Adrenal gland (tissue), 12 donors: ENCODE measurements around the gene NR4A1. TPM values are rescaled to one million over a fixed set of nuclear protein-coding genes. Genes with fewer than 3 reads are reported as not detected.
A peak's percentile ranks its signal among the peaks of the same experiment; 100 is the strongest.

Experiments used
- DNase-seq, 7 donors: peaks; one replicate each; pipeline ENCODE4 v3.0.0-alpha.2; 2019 to 2020
- H3K27ac ChIP-seq, 5 donors: fragments of 200-600 bp; sonication (generic) in 4 of 5; 1 replicate in 3 of 5; 2 replicates in 2 of 5; pipeline versions ENCODE4 v1.5.1 to v1.8.0; 2016 to 2020; ENCODE audit warnings: mild to moderate bottlenecking in 1 of 5
- H3K27me3 ChIP-seq: fragments of 200-600 bp; 2 replicates; pipeline ENCODE4 v1.8.0; 2021
- H3K36me3 ChIP-seq, 2 donors: fragments of 200-600 bp; replicated peaks in 1 of 2; 1 replicate in 1 of 2; 2 replicates in 1 of 2; pipeline versions ENCODE4 v1.5.1 to v1.8.0; 2018 to 2022
- H3K4me1 ChIP-seq, 2 donors: fragments of 200-600 bp; replicated peaks in 1 of 2; 1 replicate in 1 of 2; 2 replicates in 1 of 2; pipeline versions ENCODE4 v1.5.1 to v1.8.0; 2018 to 2021
- H3K4me3 ChIP-seq, 4 donors: fragments of 200-600 bp; sonication (generic) in 3 of 4; one replicate each; pipeline ENCODE4 v1.5.1; 2016 to 2018
- H3K9me3 ChIP-seq, 3 donors: fragments of 200-600 bp; sonication (generic) in 1 of 3; replicated peaks in 1 of 3; 1 replicate in 2 of 3; 2 replicates in 1 of 3; pipeline versions ENCODE4 v1.5.1 to v1.8.0; 2016 to 2021
- POLR2A ChIP-seq, 2 donors: fragments of 450-650 bp; IDR thresholded peaks; one replicate each; pipeline ENCODE4 v1.6.1; 2017; ENCODE audit warnings: antibody characterized with exemption in 2 of 2, mild to moderate bottlenecking in 2 of 2, moderate library complexity in 1 of 2
- WGBS, 4 donors: extraction: QIAGEN DNeasy Blood & Tissue Kit in 2 of 4; methylation state at CpG; one replicate each; pipeline versions ENCODE4 v1.1.5 to v1.1.7; 2013 to 2017; 5-methylcytosine and 5-hydroxymethylcytosine counted together
- intact Hi-C, 2 donors: fragments of 100-400 bp; cut with DNase I; formaldehyde crosslinking; loops; one replicate each; pipeline versions ENCODE4 v1.14.1 to v1.15.0; 2022 to 2023
- polyA plus RNA-seq, 3 donors: library from polyadenylated mRNA; stranded (reverse); fragments of 200-250 nt in 2 of 3; fragments of 350-450 nt in 1 of 3; fragmentation: Illumina TruSeq in 1 of 3; extraction: RNeasy Lipid Tissue Mini Kit (QIAGEN cat#74804) in 1 of 3; gene quantifications; one replicate each; pipeline ENCODE4 v1.2.3, GENCODE V29; 2013 to 2014
- total RNA-seq, 9 donors: library from RNA; depleted of rRNA in 4 of 9; stranded (reverse); fragments of >200 nt in 4 of 9; fragments of 120-200 nt in 1 of 9; fragmentation: NEBNext Ultra II Directional in 1 of 9; extraction: Animal tissue kit (Norgen Biotek cat#: 25700) in 1 of 9; gene quantifications; one replicate each; pipeline versions ENCODE4 v1.1.0 to v1.2.4, GENCODE V29; 2013 to 2023
- TF ChIP-seq, protein P1 (sequence below), 6 experiments: fragments of 450-650 bp in 4 of 6; fragments of 200-600 bp in 2 of 6; sonication (generic) in 1 of 6; IDR thresholded peaks; 1 replicate in 5 of 6; 2 replicates in 1 of 6; pipeline versions ENCODE4 v1.5.1 to v1.8.0; 2016 to 2021; ENCODE audit warnings: antibody characterized with exemption in 6 of 6, mild to moderate bottlenecking in 2 of 6, moderate library complexity in 1 of 6
- donor health status: healthy with polysubstance abuse.
- donor health status: Bipolar disorder and iron deficiency.
- donor health status: DM: yes; HTN: yes; CAD: no.
- donor health status: DM: no; HTN: no; CAD: no.
- donor health status: DM: no; HTN: no; CAD: no.
- donor health status: DM: yes; HTN: yes; CAD: no.

Gene NR4A1
- total and polyA plus RNA-seq, 12 donors, result 19.0 to 854 (median 185) TPM

DNA sequence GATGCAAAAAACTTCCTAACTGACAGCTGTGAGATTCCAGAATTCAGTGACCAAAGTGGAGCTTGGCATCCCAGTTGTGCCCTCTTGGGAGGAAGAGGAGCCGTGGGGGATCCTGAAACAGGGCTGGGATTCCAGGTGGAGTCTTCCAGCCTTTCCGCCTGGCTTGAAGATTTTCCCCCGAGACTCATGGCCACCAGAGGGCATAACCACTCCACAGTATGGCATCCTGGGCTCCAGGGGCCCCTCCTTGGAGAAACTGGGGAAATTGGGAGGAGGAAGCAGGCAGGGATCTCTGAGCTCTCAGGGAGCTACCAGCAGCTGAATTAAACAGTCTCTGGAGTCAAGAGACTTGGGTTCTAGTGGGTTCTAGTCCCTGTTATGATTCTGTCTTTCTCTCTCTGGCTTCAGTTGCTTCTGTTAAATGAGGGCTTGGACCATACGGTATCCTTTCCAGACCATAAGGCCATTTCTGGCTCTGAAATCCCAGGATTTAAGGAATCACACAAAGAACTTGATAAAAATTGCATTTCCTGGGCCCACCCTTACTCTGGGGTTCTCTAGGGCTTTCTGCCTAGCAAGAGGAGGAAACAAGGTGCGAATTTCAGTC lies 47.1 kb upstream of the NR4A1 start:
- DNase-seq, result peak; percentile 48 to 83 (median 71)

DNA sequence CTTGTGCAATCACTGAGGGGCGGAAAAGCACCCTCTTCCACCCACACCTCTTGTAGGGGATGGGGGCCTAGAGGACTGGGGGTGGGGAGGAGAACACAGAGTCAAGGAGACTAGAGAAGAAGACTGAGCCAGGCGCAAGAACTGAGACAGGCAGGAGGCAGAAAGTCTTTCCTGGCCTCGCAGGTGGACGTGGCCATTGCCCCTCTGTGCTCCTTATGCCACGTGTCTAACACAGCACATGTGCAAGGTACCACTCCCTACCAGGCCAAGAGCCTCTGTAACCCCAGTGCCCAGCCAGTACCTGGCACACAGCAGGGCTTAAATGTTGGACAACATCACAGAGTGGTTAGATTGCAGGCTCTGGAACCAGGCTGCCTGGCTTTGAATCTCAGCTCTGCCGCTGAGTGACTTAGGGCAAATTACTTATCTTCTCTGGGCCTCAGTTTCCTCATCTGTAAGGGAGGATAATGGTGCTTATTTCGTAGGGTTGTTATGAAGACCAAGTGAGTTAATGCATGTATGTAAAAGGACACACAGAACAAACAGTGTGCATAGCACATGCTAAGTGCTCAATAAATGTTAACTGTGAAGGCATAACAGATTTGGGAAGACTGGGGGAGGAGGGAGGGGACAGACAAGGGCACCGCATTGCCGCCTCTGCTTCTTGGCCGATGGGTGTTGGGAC lies 45.9 kb upstream of the NR4A1 start:
- peak overlapping the region in 1 of 5 donors; percentile 68 for H3K27ac ChIP-seq
- no peaks in the 10 kb centered on the region for H3K36me3 ChIP-seq
- H3K4me3 ChIP-seq, result no peak overlapping the region
- no peak for DNase-seq
- no peaks in the 10 kb centered on the region for H3K9me3 ChIP-seq
- no peak for TF ChIP-seq POLR2A (IDR thresholded peaks at IDR 0.05)
- TF ChIP-seq, protein P1, sequence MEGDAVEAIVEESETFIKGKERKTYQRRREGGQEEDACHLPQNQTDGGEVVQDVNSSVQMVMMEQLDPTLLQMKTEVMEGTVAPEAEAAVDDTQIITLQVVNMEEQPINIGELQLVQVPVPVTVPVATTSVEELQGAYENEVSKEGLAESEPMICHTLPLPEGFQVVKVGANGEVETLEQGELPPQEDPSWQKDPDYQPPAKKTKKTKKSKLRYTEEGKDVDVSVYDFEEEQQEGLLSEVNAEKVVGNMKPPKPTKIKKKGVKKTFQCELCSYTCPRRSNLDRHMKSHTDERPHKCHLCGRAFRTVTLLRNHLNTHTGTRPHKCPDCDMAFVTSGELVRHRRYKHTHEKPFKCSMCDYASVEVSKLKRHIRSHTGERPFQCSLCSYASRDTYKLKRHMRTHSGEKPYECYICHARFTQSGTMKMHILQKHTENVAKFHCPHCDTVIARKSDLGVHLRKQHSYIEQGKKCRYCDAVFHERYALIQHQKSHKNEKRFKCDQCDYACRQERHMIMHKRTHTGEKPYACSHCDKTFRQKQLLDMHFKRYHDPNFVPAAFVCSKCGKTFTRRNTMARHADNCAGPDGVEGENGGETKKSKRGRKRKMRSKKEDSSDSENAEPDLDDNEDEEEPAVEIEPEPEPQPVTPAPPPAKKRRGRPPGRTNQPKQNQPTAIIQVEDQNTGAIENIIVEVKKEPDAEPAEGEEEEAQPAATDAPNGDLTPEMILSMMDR (IDR thresholded peaks at IDR 0.05), result no peak
- WGBS, 4 donors, result 70 to 83% (median 71%) methylated on average over 8 to 10 of the region's 10 CpGs
- peaks cover 0 to 12% of the 10 kb centered on the region in 2 donors for H3K4me1 ChIP-seq
- H3K27me3 ChIP-seq, result peaks cover 13% of the 10 kb centered on the region
- intact Hi-C loops, result loop anchor here in 1 of 2 donors (5.0 kb wide), 1 partner anchor 82 kb away; no protein-coding TSS in a partner anchor

More for the DNA sequence above, 47.1 kb upstream of the NR4A1 start:
- Histone ChIP-seq H3K27ac (no peak overlapping the region), H3K36me3 (no peaks in the 10 kb centered on the region), H3K27me3 (peaks cover 13% of the 10 kb centered on the region), H3K9me3 (no peaks in the 10 kb centered on the region), H3K4me3 (no peak overlapping the region), H3K4me1 (peaks cover 0 to 12% of the 10 kb centered on the region in 2 donors)
- WGBS, 4 donors, result 50 to 57% (median 55%) methylated on average over 5 of the region's 5 CpGs
- no peak for TF ChIP-seq POLR2A (IDR thresholded peaks at IDR 0.05)
- TF ChIP-seq, protein P1 (IDR thresholded peaks at IDR 0.05), result peak; percentile 48 to 81 (median 67)
- intact Hi-C loops, result no loop called here

DNA sequence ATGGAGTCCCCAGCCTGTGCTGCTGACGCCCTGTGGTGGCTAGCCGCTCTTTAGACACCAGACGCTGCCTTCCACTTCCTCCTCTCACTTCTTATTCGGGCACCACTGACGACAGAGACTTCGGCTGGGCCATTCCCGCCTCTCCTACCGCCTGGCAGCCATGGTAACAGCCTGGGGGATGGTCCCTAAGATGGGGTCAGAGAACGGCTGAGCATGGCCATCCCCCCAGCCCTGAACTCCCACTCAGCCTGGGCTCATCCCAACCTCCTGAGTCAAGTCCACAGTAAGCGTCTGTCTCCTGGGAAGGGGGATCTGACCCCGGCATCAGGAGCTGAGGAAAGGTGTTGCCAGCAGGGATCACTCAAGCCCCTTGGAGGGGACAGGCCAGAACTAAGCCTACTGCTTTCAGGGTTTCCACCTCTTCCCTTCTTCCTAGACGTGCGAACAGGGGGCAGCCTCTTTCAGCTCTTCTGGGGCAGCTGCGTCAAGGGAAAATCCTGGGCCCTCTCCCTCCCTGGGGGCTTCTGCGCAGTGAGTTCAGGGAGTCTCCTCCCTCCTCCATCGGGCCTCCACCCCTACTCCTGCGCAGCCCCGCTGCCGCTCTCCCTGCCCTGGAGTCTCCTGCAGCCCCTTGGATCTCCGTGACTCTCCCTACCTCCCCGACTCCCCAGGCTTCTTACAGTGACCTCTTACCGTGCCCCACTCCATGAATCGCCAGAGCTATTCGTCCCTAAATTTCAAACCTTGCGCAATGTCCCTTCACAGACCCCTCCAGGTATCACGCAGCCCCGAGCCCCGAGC lies 45.1 kb upstream of the NR4A1 start:
- DNase-seq, result peak in 5 of 7 donors; percentile 62 to 83 (median 69)
- WGBS, 4 donors, result 29 to 37% (median 34%) methylated on average over 26 to 28 of the region's 28 CpGs
- H3K27me3 ChIP-seq, result peaks cover 13% of the 10 kb centered on the region
- intact Hi-C loops, result loop anchor here in 1 of 2 donors (5.0 kb wide), 1 partner anchor 81 kb away; no protein-coding TSS in a partner anchor
- H3K4me1 ChIP-seq, result peaks cover 0 to 12% of the 10 kb centered on the region in 2 donors
- H3K9me3 ChIP-seq, result no peaks in the 10 kb centered on the region
- H3K36me3 ChIP-seq, result no peaks in the 10 kb centered on the region
- TF ChIP-seq, protein P1 (IDR thresholded peaks at IDR 0.05), result no peak
- no peak for TF ChIP-seq POLR2A (IDR thresholded peaks at IDR 0.05)
- peak overlapping the region in 1 of 5 donors; percentile 68 for H3K27ac ChIP-seq
- peak overlapping the region in 1 of 4 donors; percentile 78 for H3K4me3 ChIP-seq
